GM19035 (cell line): ENCODE measurements around the gene ZNF831.

Experiments
- ATAC-seq: cut with Tn5 transposase; IDR thresholded peaks from one replicate; pipeline ENCODE4 v1.9.1; 2021; ENCODE audit not compliant: unreplicated experiment

ZNF831 gene

GRCh38 chr20:59141818-59142581, 21.6 kb upstream of the ZNF831 start:
- ATAC-seq: no peak

GRCh38 chr20:59143326-59143725, 20.3 kb upstream of the ZNF831 start:
- no peak for ATAC-seq

DNA sequence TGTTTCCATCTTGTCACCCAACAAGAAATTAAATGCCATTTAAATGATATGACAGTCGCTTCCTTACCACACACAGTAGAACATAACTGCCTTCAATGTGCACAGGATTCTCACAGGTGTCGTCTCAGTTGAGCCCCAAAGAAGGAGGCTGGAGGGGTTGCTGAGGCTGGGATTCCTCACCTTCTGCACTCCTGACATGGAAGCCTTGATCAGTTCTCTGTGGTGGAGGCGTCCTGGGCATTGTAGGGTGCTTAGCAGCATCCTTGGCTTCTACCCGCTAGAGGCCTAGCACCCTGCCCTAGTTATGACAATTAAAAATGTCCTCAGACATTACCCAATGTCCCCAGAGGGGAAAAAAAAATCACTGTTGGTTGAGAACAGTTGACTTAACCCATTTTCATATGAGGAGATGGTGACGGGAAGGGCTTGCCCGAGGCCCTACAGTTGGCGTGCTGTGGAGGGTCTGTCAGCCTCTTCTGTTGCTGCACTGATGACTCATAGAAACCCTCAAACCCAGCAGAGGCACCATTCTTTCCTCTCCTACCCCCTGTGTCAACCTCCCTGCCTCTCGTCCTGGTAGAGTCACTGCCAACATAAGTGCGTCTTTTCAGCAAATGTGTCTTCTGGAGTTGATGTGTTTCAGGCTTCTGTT, 19.3 kb upstream of the ZNF831 start:
- ATAC-seq: no peak

DNA sequence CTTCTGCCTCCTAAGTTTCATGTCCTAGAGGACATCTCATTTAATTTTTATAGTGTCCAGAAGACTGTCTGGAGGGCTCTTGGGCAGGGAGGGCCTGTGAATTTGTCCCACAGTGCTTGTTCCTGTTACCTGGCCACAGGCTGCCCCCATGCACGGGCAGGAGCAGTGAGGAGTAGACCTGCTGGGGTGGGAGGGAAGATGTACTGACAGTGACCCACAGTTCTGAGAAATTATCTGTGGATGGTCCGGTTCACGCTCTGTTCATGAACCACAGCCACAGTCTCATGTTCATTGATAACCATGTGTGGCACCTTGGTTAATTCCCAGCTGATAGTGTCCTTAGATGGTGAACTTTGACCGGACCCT, 18.8 kb upstream of the ZNF831 start:
- no peak for ATAC-seq

GRCh38 chr20:59145247-59145923, 18.2 kb upstream of the ZNF831 start:
- no peak for ATAC-seq

DNA sequence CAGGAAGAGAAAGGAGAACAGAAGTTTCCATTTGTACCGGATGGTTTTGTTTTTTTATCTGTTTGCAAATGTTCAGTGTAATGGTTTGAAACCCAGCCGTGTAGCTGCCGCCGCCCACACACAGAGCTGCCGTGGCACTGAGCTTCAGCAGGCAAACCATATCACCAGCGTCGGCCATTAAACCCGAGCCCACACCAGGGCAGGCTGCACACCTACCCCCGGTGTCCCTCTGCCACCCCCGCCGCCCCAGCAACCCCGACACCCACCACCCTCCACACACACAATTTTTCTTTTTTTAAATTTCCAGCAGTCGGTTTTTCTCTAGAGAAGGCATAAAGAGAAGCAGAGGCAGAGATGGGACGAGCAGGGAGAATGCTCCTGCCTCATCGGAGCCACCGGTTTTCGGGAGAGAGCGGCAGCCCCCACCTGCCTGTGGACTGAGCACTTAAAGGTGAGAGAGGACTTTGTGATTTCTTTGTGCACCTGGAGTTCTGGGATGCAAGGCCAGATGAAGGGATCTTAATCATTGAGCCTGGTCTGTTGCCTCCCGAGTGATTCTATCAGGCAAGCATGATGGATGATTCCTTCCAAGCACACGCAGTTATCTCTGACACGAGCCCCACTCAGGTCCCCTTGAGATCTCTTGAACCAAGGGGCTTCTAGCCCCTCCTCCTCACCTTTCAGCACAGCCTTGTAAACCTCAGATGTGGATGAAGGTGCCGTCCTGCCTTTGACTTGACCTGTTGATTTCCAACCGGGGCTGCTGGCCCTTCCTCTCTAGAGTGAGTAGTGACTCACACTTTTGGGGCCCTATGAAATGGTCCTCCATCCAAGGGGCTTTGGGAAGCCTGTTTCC, 17.5 kb upstream of the ZNF831 start:
- ATAC-seq: no peak

- no peak for ATAC-seq
These were observed 16.6 kb upstream of the ZNF831 start for GRCh38 chr20:59146780-59147565.

- no peak for ATAC-seq
These were observed 16.0 kb upstream of the ZNF831 start for GRCh38 chr20:59147586-59147985.

DNA sequence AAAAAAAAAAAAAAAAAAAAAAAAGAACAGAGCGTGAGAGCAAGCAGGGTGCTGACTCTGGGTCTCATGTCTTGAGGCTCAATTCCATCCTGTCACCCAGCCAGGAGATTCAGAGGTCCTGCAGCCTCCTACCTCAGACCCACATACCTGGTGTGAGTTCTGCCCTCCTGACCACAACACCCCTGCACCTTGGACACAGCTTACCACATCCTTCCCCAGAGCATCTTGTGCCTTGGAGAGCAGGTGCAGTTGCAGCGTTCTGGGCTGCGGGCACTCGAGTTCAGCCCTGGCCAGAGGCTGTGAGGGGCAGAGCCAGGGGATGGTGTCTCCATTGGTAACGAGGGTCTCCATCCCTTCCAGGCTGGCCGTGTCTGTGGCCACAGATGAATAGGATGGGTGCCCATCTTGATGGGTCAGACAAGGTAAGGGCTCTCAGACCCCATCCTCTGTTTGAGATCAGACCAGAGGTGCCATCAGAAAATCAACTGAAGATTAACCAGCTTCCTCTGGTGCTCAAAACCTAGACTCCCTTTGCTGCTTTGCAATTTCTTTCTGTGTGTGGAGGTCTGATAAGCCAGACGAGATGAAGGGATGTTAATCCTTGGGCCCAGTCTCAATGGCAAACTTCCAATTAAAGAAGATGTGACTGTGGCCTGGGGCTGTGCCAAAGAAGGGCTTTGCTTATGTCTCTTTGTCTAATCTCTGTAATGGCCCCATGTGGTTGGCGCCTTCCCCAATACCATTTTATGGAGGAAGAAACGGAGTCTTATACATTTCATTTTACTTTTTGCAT, 14.7 kb upstream of the ZNF831 start:
- ATAC-seq: no peak

DNA sequence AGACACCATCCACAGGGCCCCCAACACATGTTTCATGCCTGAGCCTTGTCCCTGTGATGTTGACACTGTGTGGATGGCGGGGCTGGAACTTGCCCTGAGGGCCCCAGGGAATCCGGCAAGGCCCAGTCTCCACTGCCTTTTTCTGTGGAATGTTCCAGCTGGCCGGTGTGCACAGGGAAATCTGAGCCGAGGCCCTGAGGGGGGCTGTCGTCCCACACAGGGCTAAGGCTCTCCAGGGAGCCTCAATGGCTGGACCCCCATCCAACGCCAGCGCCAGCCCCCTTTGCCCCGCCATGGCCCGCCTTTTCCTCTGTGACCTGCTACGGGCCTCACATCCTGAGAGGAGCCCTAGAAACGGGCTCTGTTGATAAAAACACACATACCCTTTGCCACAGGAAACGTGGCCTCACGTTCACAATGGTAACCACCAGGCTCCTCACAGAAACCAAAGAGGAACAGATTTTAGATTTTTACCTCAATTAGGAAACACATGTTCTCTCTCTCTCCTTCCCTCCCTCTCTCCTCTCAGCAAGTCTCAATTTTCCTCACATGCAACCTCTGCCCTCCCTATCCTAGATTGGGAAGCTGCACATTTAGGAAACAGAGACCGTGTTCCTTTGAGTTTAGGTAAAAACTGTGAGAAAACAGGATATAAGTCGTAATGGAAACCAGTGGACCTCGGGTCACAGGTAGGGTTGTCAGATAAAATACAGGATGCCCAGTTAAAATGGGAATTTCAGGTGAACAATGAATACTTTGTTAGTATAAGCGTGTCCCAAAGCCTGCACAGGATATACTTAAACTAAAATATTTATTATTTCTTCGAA, 13.7 kb upstream of the ZNF831 start:
- ATAC-seq: no peak

- no peak for ATAC-seq
These were observed 12.8 kb upstream of the ZNF831 start for GRCh38 chr20:59150821-59151251.

DNA sequence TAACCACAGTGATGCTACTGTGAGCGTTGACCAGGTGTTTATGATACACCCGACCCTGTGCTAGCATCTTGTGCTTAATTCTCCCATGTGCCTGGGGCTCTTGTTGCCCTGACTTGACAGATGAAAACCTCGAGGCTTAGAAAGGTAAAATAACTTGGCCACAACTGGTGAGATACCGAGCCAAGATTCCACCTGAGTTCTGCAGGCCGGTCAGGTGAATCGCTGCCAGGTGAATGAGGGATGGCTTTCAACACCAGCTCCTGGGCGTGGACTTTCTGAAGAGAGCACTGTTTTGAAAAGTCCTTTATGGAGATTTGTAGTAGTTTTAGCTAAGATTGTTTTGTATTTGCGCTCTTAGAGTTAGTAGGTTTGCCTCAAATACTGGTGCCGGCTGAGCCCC, 12.2 kb upstream of the ZNF831 start:
- ATAC-seq: no peak

DNA sequence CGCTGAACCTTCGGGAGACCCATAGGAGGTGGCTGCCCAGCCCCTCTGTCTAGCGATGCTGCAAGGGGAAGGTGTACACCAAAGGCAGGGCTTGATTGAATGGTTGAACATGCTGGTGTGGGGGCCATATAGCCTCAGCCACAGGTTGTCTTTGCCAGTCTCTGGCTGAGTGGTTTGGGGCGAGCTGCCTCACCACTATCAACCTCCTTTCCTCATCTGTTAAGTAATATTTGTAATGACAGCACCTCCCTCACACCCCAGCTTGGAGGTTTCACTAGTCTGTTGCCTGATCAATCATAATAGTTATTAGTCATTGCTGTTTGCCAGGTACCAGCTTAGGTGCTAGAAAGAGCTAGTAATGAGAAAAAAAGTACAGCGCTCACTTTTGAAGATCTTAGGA, 11.8 kb upstream of the ZNF831 start:
- no peak for ATAC-seq

GRCh38 chr20:59152559-59153354, 10.9 kb upstream of the ZNF831 start:
- no peak for ATAC-seq

- no peak for ATAC-seq
These were observed 10.3 kb upstream of the ZNF831 start for GRCh38 chr20:59153355-59153681.

GRCh38 chr20:59153832-59154231, 9.8 kb upstream of the ZNF831 start:
- no peak for ATAC-seq

- ATAC-seq: no peak
These were observed 9.2 kb upstream of the ZNF831 start for GRCh38 chr20:59154317-59155013.

- no peak for ATAC-seq
These were observed 6.6 kb upstream of the ZNF831 start for GRCh38 chr20:59157064-59157463.
